SK-N-SH (cell line): Measurements from ENCODE around the gene PDILT.
"Not testable (repeated sequence)": the region's sequence is repeated elsewhere in the genome, so short reads cannot be mapped to it uniquely, and the experiment has no call there.

Experiments
- CTCF ChIP-seq: fragments of 200-600 bp; sonication (generic); IDR thresholded peaks from 2 replicates; pipeline ENCODE4 v1.6.1; 2017; ENCODE audit warnings: antibody characterized with exemption, mild to moderate bottlenecking, moderate library complexity
- EP300 ChIP-seq, 2 experiments: IDR thresholded peaks; 2 replicates each; pipeline versions ENCODE4 v1.4.0 to v1.6.1; 2012; ENCODE audit warnings: borderline replicate concordance in 1 of 2, low read depth in 1 of 2, low read length in 1 of 2
- EZH2phosphoT487 ChIP-seq: fragments of 200-600 bp; sonication (generic); IDR thresholded peaks from 2 replicates; pipeline ENCODE4 v1.6.1; 2017; ENCODE audit warnings: low read depth, mixed run types, mild to moderate bottlenecking, antibody characterized with exemption, moderate library complexity, borderline replicate concordance
- JUND ChIP-seq: IDR thresholded peaks from 2 replicates; pipeline ENCODE4 v1.4.0; 2012
- NRF1 ChIP-seq: IDR thresholded peaks from 2 replicates; pipeline ENCODE4 v1.6.1; 2012; ENCODE audit warnings: low read depth, mild to moderate bottlenecking, low read length
- REST ChIP-seq: IDR thresholded peaks from 2 replicates; pipeline ENCODE4 v1.6.1; 2012; ENCODE audit warnings: mild to moderate bottlenecking, low read depth, low read length, moderate library complexity
- TEAD4 ChIP-seq: IDR thresholded peaks from 2 replicates; pipeline ENCODE4 v1.4.0; 2012; ENCODE audit warnings: mild to moderate bottlenecking, borderline replicate concordance; ENCODE audit not compliant: insufficient read depth

GRCh38 chr16:20421748-20422147 is 17.2 kb upstream of the PDILT start:
- TF ChIP-seq TEAD4; CTCF; NRF1; REST; JUND; EZH2phosphoT487; EP300 (IDR thresholded peaks at IDR 0.05; ENCODE audit: borderline replicate concordance in 1 of 2, low read depth in 1 of 2, low read length in 1 of 2): not testable (repeated sequence)
